HG03439 (cell line): ENCODE results near the gene SOWAHB.
"Not testable (repeated sequence)": the region's sequence is repeated elsewhere in the genome, so short reads cannot be mapped to it uniquely, and the experiment has no call there.

ENCODE experiments used
- ATAC-seq: cut with Tn5 transposase; IDR thresholded peaks from one replicate; pipeline ENCODE4 v1.9.1; 2021; ENCODE audit warnings: mild to moderate bottlenecking, moderate library complexity; ENCODE audit not compliant: unreplicated experiment

SOWAHB gene

DNA sequence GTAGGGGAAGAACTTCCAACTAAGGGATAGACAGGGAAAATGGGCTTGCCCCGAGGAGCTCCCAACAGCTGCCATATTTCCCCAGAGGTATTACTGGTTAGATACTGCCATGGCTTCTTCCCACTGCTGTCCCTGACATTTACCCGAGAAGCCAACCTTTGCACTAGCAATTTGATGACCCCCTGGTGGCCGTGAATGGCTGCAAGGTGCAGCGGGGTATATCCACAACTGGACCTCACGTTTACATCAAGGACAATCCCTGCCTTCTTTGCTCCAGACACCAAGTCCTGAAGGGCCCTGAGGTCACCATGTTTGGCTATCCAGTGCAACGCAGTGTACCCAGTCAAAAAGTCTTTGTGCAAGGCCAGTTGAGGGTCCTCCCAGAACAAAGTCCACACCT is 2.3 kb downstream of the SOWAHB start:
- no peak for ATAC-seq

DNA sequence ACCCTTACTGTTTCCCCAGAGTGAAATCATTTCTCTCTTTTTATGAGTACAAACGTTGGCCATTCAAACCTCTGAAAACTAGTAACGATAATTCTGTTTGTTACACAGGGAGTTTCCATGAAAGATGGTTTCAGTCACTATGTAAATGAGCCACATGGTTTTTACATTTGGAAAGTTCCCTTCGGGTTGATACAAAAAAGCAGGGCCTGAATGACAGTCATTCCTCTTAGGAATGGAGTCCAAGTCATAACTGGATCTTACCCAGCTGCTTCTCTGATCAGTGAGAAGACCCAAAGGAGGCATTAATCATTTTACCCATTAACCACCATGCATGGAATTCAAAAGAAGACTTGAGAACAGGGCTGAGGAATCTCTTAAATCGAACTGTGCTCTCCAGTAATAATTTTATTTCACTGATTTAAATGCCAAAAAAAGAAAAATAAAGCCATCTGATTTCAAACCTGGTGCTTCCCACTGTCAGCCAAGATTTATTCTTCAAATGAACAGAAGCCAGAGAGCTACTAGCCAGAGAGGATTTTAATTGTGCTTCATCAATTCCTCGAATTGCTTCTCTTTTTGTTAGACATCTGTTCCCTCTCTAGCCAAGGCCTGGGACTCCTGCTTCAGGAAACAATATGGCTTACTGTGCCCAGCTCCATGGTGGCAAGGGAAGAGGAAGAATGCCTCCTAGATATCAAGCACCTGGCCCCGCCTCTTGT is 3.2 kb downstream of the SOWAHB start:
- ATAC-seq = no peak

DNA sequence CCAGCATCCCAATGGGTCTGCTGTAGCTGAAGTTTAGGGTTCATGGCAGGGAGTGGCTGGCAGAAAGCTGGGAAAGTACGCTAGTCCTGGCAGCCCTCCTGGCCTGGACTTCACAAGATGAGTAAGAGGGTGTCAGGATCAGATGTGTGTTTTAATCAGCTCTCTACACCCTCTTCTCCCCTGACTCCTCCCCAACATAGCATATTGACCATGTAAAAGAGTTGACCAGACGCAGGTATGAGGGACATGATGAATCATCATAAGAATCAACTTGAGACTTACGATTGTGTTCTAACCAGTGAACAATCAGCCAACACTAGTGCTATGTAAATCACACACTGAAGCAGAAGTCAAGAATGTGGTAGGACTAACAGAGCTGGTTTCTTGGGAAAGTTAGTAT is 5.3 kb downstream of the SOWAHB start:
- no peak for ATAC-seq

DNA sequence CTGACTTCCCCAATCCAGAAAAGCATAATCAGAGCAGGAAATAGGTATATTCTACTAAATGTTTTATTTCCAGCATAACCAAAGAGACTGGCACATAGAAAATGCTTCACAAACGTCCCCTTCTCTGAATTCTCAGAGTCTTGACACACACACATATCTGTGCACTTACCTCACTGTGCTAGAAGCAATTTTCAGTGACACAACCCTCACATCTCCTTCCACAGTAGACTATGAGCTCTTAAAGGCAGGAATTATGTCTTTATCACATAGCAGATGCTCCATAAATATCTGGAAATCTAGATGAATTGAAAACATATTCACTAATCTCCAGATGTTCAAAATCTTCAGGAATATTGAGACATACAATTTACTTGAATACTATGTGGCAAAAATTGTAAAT is 5.9 kb downstream of the SOWAHB start:
- ATAC-seq = no peak

DNA sequence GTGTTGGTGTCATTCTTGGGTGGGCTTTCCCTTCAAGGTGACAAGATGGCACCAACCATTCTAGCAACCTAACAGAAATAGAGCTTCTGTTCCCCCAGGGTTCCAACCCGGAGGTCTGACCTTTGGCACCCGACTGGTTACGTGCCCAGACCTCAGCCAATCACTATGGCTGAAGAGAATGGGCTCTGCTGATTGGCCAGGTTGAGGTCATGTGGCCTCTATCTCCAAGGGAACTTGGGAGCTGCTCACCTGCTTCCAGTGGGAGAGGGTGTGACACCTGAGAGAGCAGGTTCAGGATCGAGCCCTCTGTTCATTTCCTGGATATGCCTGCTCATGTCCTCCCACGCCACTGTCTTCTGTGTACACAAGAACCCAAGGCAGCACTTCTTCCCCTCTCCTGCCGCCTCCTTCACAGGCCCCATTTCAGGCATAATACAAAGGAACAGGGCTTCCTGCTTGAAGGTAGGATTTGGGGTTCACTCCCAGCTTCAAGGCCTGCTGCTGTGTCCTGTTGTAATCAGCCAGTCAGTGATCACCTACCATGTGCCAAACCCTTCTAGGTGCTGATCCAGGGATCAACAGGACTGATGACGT is 11.0 kb downstream of the SOWAHB start:
- no peak for ATAC-seq

DNA sequence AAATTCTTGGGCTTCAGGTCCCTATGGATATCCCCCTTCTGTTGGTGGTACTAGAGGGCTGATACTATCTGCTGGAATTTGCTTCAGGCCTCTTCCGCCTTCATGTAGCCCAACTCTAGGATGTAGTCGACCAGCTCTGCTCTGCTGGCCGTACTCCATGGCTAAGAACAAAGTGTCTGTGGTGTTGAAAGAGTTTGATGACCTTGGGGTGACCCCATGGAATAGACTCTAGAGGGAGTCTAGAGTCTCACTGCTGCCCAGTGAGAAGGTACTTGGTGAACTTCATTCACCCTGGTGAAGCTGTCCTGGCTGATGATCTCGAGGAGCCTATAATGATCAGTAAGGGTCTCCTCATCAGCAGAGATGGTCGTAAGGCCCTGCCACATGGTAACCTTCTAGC is 11.7 kb downstream of the SOWAHB start:
- ATAC-seq = no peak

DNA sequence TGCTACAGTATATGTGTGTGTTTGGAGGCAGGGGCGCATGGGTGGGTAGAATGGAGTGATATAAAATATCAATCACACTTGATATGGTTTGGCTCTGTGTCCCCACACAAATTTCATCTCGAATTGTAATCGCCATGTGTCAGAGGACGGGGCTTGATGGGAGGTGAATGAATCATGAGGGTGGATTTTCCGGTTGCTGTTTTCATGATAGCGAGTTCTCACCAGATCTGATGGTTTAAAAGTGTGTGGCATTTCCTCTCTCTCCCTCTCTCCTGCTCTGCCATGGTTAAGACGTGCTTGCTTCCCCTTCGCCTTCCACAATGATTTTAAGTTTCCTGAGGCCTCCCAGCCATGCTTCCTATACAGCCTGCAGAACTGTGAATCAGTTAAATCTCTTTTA is 14.8 kb downstream of the SOWAHB start:
- ATAC-seq = no peak

DNA sequence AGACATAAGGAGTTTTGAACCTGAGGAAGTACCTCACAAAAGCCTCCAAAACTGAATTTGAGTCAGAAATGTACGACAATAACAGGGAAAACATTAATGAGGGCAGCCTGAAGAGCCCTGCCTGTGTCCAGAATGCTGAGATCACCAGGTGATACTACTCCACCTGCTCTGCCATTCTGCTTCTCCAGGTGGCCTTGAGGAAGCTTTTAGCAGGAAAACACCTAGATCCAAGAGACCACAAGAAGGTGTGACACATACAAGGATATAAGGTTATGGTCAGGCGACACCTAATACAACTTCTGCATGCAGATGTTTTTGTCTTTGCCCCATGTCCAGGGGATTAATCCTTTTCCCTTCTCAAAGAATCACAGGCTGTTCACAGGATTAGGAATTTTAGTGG is 15.3 kb downstream of the SOWAHB start:
- no peak for ATAC-seq

DNA sequence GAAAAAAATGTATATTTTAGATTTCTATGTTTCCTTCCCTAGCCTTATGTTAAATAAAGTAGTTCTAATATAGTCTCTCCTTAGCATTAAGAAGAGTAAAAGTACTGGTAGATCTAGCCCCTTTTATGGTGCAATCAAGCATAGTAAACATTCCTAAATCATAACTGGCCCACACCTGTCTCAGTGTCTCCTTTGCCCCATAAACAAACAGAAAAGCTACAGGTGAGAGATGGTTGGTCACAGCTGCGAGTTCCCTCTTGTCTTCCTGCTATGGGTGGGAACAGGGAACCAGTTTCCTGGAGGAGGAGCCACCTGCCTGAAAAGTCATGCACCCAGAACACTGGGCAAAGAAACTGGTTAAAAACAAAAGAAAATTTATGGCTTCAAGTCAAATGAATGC is 16.6 kb downstream of the SOWAHB start:
- no peak for ATAC-seq

DNA sequence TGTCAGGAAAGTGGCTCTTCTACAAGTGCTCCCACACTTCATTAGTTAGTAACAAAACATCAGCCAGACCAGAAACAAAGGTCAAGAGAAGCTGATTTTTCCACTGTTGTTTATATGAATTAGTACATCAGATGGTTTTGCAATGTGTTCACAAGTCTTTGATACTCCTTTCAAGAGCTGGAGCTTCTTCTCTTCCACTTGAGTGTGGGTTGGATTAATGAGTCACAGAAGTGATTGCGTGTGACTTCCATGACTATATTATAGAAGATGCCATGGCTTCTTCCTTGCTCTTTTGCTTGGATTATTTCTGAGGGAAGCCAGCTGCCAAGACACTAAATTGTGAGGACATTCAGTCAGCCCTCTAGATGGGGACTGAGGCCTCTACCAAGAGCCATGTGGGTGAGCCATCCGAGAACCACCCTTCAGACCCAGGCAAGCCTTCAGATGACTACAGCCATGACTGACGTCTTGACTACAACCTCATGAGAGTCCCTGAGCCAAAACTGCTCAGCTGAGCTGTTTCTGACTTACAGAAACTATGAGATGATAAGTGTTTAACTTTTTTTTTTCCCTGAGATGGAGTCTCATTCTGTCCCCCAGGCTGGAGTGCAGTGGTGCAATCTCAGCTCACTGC is 18.1 kb downstream of the SOWAHB start:
- ATAC-seq = no peak

DNA sequence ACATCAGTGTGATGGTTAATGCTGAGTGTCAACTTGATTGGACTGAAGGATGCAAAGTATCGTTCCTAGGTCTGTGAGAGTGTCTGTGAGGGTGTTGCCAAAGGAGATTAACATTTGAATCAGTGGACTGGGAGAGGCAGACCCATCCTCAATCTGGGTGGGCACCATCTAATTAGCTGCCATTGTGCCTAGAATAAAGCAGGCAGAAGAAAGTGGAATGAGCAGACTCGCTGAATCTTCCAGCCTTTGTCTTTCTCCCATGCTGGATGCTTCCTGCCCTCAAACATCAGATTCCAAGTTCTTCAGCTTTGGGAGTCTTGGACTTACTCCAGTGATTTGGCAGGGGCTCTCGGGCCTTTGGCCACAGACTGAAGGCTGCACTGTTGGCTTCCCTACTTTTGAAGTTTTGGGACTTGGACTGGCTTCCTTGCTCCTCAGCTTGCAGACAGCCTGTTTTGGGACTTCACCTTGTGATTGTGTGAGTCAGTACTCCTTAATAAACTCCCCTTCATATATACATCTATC is 19.2 kb downstream of the SOWAHB start:
- ATAC-seq = not testable (repeated sequence)

DNA sequence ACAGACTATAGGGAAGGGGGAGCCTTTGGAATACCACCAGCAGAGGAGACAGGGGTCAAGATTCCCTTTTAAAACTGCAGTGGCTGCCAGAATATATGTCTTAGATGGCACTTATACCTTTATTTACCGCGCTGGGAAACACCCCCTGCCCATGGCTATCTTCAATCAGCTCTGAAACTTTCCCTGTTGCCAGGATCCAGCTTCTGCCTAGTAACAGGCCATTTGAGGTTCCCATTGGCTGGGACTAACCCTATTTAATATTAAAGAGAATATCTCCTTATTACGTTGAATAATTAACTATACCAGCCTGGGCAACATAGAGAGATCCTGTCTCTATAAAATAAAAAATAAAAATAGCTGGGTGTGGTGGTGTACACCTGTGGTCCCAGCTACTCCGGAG is 23.8 kb downstream of the SOWAHB start:
- no peak for ATAC-seq

DNA sequence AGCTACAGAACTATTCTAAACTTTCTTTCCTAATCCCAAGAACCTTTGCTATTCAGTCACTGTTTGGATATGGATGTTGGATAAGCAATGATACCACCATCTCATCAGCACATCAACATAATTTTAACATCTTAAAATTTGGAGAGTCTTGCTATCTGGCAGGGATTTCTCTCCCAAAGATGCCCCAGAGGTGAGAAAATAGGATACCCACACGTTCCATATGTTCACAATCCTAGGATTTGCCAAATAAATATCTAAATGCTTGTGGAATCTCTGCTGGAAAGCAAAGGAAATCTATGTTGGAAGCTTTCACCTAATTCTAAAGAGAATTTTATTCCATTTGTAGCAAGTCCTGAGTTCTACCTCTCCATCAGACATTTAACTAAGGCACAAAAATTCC is 24.4 kb downstream of the SOWAHB start:
- no peak for ATAC-seq

DNA sequence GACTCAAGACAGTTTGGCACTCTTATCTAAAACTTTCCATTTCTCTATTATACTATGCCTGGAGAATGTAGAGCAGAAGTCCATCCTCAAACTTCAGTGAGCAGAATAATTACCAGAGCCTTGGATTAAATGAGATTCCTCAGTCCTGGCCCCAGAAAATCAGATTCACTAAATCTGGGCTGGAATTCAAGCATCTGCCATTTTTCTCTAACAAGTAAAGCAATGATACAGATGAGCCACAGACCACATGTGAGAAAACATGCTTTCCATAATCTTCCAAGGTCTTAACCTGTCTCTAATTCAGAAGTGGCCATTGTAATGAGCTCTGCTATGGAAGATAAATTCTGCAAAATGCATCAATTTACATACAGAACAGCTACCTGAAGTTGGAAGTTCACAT is 25.4 kb downstream of the SOWAHB start:
- no peak for ATAC-seq

DNA sequence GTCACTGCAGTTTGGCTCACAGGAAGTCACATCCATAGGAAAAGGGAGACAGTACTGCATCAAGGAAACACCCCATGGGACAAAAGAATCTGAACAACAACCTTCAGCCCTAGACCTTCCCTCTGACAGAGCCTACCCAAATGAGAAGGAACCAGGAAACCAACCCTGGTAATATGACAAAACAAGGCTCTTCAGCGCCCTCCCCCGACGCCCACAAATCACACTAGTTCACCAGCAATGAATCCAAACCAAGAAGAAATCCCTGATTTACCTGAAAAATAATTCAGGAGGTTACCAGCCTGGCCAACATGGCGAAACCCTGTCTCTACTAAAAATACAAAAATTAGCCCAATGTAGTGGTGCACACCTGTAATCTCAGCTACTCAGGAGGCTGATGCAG is 29.2 kb downstream of the SOWAHB start:
- ATAC-seq = not testable (repeated sequence)

DNA sequence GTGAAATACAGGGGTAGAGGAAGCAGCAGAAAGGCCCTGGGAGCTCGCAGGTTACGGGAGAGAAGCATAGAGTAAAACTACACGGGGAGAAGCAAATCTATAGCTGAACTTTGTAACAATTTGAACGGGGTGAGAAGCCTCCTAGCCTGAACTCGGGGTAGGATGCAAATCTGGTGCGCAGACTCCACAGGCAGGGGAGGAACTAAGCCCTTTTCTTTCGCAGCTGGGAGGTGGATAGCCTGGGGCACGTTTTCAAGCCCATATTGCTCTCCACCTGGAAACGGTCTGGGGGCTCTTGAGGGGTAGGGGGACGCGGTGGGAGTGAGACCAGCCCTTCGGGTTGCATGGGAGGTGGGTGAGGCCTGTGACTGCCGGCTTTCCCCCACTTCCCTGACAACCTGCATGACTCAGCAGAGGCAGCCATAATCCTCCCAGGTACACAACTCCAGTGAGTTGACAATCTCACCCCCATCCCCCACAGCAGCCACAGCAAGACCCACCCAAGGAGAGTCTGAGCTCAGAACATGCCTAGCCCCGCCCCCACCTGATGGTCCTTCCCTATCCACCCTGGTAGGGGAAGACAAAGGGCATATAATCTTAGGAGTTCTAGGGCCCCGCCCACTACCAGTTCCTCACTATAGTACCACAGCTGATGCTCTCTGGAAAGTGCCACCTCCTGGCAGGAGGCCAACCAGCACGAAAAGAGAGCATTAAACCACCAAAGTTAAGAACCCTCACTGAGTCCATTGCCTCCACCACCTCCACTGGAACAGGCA is 29.9 kb downstream of the SOWAHB start:
- no peak for ATAC-seq

DNA sequence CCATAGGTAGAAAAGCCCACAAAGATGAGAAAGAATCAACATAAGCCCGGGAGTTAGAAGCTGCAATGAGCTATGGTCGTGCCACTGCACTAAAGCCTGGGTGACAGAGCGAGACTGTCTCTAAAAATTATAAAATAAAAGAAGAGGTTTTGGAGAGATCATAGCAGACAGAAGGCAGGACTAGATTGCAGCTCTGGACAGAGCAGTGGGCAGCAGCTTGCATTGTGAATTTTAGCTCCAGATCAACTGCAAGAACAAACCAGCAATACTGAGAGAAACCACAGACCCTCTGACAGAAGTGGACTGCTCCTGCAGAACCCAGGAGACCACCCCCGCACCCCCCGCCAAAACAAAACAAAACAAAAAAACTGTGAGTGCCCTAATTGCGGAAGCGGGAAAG is 30.6 kb downstream of the SOWAHB start:
- ATAC-seq = no peak

DNA sequence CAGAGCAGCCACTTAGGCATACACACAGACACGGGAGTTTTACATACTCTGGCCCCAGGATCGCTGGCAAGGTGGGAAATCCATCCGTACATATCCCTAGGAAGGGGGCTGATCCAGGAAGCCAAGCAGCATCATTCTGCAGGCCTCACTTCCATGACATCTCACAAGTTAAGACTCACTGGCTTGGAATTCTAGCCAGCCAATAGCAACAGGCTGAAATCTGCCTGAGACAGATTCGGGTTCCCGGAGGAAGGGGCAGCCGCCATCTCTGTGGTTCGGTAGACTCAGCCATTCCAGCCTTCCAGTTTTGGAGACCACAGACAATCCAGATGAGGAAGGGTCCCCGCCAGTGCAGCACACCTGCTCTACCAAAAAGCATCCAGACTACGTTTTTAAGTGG is 31.3 kb downstream of the SOWAHB start:
- no peak for ATAC-seq

DNA sequence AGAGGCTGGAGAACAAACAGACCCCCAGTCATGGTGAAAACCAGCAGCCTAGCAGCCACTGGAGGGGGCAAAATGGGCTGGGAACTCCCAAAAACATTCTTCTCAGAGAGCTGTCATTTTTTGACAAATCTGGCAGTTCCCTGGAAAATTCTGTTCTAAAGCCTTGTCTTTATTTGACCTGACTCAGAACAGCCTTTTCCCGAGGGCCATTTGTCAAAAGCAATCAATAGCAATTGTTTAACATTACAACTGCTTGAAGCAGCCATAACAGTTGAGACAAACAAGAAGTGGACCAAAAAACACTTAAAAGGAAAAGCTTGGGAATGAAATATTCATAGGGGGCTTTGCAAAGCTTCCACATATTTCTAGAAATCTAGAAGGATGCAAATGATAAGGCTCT is 39.6 kb downstream of the SOWAHB start:
- no peak for ATAC-seq

DNA sequence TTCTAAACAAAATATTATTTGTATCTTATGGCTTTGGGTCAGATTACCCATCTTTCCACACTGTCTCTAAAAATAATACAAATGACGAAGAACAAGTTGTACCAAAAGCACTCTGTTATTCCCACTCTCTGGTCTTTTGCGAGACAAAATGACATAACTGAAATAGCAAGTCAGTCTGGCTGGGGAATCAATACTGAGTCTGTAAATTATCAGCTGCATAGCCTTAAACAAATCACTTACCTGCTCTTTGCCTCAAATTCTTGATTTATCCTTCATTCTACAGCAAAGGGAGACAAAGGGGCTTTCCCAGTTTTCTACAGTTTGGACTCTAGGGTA is 40.9 kb downstream of the SOWAHB start:
- no peak for ATAC-seq

DNA sequence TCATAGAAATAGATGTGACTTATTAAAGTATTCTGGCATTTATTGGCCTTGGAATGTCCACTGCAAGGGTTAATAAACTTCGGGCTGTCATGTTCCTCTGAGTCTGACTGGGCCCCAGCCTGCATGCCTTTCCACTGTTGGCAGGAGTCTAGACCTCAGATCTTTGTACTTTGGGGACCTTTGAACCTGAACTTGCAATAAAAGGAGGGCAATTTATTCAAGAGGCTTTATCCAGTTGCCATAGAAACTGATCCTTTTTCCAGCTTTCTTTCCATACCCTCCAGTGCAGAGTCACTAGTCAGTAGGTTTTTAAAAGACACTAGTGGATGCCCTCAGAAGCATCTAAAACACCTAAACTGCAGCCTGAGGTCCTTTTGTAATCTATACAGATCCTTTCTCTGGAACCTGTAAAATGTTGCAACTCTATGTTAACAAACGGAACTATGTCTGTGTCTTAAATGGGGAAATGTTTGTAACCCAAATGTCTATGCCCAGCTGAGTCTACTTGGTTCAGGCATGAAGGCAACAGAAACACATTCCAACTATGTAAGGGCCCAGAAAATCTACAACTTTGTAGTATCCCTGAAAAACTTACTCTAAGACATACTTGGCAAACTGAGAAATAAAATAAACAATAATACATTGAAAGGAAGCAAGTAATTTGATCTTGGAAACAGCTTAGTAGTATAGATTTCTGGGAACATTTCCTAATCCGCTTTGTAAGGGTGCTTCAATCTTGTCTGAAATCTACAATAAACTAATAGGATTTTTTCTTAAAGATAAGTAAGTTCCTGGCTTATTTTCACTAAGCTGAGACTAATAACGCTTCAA is 41.5 kb downstream of the SOWAHB start:
- no peak for ATAC-seq
